Fibroblast of skin of scalp (primary cell): ENCODE measurements around the gene TMEM223. TPM values are rescaled to one million over a fixed set of nuclear protein-coding genes. Genes with fewer than 3 reads are reported as not detected.
"Not testable (repeated sequence)": the region's sequence is repeated elsewhere in the genome, so short reads cannot be mapped to it uniquely, and the experiment has no call there.

ENCODE experiments used
- DNase-seq: peaks from one replicate; pipeline ENCODE4 v3.0.0-alpha.2; 2013
- polyA plus RNA-seq, 2 experiments: library from polyadenylated mRNA; unstranded; fragments of 120-200 nt; gene quantifications; one replicate each; pipeline ENCODE4 v1.2.1, GENCODE V29; 2013; ENCODE audit not compliant: insufficient read length in 2 of 2

The TMEM223 gene, protein sequence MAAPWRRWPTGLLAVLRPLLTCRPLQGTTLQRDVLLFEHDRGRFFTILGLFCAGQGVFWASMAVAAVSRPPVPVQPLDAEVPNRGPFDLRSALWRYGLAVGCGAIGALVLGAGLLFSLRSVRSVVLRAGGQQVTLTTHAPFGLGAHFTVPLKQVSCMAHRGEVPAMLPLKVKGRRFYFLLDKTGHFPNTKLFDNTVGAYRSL
- 14.3 TPM for polyA plus RNA-seq (2013, experiment 1 of 2; ENCODE audit: insufficient read length)
- polyA plus RNA-seq (2013, experiment 2 of 2; ENCODE audit: insufficient read length) = 14.5 TPM

DNA sequence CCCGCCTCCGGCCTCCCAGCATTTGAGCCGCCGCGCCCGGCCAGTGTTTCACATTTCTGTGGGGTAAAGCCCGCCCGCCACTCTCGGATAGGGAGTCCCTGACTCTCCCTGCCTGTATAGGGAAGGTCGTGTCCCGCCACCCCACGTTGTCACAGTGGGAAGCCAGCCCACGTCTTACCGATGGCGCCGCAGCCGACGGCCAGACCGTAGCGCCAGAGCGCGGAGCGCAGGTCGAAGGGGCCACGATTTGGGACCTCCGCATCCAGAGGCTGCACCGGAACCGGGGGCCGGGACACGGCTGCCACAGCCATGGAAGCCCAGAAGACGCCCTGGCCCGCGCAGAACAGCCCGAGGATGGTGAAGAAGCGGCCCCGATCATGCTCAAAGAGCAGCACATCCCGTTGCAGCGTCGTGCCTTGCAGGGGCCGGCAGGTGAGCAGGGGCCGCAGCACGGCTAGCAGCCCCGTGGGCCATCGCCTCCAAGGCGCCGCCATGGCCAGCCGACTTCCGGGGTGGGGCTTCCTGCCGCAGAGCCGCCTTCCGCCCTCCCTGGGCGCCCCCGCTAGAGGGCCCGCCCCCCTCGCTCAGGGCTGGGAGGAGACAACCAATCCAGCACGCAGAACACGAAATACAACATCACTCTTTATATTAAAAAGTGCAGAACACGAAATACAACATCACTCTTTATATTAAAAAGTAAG lies at the start of gene TMEM223:
TSS of gene TMEM223 (minus strand) at position 506 of the 701 bp plus-strand sequence. CDS start at position 494, 12 bp downstream.
- peak; percentile 82 for DNase-seq

DNA sequence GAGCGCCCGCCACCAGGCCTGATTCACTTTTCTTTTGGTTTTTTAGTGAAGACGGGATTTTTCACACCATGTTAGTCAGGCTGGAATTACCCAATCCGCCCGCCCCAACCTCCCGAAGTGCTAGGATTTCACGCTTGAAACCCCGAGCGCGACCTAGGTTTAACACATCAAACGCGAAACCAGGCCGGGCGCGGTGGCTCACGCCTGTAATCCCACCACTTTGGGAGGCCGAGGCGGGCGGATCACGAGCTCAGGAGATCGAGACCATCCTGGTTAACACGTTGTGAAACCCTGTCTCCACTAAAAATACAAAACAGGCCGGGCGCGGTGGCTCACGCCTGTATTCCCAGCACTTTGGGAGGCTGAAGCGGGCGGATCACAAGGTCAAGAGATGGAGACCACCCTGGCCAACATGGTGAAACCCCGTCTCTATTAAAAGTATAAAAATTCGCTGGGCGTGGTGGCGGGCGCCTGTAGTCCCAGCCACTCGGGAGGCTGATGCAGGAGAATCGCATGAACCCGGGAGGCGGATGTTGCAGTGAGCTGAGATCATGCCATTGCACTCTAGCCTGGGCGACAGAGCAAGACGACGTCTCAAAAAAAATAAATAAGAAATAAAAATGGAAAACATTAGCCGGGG lies 49.0 kb upstream of the TMEM223 start:
- DNase-seq = peak; percentile 86

DNA sequence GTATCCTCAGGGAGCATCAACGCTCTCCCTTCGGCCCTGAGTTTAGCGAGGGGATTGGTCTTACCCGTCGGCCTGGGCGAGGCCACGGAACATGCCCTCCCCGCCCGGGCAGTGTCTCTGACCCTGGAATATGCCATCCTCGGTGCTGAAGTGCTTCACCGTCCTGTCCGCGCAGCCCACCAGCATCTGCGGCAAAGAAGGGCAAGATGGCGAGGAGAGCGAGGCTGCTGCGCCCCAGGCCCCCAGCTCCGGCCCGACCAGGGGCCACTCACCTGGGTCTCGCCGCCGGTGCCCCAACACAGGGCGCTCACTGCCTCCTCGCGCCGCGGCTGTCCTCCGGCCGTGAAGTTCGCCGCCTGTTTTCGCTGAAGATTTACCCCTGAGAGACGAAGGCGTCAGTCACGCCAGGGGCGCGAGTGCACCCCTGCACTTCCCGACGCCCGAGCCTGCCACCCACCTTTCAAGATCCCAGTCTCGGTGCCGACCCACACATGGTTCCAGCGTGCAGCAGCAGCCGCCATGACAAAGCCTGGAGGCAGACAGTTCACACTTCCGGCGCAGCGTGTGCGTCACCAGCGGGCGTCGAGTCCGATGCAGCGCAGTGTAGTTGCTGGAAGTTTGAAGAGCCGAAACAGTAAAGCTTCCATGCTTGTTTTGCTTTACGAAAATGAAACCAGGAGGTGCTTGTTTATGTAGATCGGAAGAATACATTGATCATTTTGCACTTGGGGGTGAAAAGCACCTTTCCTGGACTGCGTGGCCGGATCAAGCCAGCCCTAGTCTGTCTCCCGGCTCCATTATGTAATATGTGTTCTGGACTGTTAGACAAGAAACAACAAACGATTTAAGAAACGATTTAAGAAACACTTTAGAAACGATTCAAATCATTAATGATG lies 47.5 kb upstream of the TMEM223 start, which contains the start of gene WDR74:
TSS of gene WDR74 (minus strand) at position 541 of the 896 bp plus-strand sequence. CDS start at position 521, 20 bp downstream.
- peak; percentile 92 for DNase-seq

DNA sequence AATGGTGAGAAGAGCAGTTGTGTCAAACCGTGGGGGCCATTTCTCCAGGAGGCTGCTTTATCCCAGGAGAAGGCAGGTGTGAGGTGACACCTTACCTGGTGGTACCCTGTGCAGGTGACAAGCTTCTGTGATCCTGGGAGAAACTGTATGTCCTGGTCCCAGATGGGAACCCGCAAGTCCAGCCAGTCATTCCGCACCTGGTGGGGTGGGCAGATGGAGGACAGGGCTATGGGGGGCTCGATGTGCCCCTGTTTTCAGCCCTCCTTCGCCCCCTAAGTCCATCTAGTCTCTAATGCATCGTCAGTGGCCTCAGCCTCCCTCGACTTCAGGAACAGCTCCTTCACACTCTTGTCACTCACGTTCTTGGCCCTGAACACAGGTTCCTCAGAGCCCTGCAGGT lies 43.5 kb upstream of the TMEM223 start:
- no peak for DNase-seq

DNA sequence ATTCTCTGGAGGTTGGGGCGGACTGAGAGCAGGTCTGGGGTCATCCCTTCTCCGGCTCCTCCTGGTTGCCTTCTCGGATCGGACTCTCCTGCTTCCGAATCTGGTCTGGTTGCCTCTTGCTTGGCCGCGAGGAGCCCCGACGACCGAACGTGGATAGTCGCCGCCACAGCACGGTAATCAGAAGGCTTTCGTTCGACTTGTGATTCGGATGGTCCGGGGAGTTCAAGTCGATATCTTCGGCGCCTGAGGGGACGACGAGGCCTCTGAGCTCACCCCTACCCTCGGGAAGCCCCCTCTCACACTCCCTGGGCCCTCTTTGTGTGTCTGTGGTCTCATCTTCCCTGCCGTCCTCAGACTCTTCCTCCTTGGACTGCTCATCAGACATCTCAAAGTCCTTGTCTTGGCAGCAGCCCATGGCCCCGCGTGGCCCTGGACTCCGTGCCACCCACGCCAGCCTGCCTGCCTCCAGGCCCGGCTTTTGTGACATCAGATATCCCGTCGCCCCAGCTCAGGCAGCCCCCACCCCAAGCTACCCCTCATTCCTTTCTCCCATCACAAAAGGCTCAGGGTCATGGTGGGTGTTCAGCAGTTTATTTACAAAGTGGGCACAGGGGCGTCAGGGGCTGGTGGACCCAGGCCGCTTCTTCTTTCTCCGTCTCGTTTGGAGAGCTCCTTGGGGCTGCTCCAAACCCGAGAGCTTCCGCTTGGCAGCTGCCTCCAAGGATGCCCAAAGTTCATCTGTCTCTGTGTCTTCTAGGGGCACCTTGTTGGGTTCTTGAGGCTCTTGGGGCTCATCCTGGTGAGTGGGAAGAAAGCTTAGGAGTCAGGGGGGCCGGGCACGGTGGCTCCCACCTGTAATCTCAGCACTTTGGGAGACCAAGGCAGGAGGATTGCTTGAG lies 40.8 kb upstream of the TMEM223 start, which contains the start of gene TEX54:
TSS of gene TEX54 (minus strand) at position 506 of the 899 bp plus-strand sequence.
- DNase-seq = no peak

DNA sequence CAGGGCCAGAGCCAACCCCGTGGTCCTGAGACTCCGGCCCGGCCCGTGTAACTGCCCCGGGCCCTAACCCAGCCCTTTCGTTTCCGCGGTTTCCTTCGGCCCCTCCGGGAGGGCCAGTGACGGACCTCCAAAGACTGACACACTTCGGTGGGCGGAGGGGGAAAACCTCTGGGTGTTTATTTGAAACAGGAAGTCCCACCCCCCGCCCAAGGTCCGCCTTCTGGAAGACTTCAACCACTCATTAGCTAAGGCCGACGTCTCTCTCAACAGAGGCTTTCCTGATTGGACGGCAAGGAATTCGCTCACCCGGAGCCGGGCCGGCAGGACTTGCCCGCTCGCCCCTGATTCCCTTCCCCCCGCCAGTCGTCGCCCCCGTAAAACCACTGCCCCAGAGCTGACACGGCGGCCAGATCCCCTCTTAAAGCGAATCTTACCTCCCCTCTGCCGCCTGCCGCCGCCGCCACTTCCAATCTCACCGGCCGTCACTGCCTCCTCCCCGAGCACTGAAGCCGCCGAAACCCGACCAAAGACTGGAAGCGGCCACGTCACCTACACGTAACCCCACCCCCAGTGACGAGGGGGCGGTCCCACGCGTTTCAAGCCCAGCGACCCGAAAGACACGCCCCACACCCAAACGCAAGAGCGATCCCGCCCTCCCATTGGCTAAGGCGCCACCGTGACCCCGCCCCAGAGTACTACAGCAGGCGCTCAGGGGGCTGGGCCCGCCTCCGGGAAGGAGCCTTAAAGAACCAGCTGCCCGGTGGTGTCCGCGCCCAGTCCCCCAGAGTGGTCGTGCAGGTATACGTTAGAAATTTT lies 39.9 kb upstream of the TMEM223 start, which contains the start of gene STX5:
TSS of gene STX5 (minus strand) at position 532 of the 816 bp plus-strand sequence. CDS start 808 bp downstream, outside the sequence.
- peak; percentile 99 for DNase-seq

DNA sequence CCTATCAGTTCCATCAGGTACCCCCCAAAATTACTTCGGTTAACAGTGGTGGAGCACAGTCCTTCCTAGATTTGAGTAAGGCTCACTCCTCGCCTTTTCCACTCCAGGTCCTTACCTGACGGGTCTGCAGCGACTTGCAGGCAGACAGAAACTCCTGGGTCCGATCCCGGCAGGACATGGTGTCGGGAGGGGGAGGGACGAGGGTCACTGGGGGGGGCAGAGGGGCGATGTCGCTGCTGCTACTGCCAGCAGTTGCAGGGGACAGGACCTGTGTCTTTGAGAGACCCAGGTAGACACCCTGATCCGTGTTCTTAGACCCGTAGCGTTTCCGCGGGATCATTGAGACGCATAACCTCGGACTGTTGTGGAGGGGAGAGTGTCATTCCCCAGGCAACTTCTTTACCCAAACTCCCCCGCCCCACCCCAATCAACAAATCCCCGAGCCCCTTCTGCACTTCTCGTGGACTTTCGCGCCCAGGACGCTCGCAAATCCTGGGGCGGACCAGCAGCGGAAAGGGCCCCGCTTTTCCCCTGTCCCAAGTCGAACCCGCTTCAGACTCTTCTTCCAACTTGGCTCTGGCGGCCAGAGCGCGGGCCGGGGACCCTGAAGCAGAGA lies 39.2 kb upstream of the TMEM223 start:
- no peak for DNase-seq

DNA sequence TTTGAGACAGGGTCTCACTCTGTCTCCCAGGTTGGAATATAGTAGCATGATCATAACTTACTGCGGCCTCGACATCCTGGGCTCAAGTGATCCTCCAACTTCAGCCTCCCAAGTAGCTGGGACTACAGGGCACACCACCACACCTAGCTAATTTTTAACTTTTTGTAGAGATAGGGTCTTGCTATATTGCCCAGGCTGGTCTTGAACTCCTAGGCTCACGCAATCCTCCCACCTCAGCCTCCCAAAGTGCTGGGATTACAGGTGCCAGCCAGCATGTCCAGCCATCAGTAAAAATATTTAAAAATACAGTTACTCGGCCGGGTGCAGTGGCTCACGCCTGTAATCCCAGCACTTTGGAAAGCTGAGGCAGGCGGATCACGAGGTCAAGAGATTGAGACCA lies 36.3 kb upstream of the TMEM223 start:
- not testable (repeated sequence) for DNase-seq

DNA sequence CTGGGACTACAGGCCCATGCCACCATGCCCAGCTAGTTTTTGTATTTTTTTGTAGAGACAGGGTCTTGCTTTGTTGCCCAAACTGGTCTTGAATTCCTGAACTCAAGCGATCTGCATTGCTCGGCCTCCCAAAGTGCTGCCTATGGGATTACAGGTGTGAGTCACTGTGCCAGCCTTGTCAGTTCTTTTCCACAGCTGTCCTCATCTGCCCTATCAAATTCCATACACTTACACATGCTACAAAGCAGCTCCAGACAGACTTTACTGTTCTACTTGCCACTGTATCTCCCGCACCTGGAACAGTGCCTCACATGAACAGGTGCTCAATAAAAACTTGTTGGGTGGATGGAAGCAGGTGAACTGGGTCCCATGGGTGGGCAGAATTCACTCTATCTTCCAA lies 31.9 kb upstream of the TMEM223 start:
- DNase-seq = no peak

DNA sequence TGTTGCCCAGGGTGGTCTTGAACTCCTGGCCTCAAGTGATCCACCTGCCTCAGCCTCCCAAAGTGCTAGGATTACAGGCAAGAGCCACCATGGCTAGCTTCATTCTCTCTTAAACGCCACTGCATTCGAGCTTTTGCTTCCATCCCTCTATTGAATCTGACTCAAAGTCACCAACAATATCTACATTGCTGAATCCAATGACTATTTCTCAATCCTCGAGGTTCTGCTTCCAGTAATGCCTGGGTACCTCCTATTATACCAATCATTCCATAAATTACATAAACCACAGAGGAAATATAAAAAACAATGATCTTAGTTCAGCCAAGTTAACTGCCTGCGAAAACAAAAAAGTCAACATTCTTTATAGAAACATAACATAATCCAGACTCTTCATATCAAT lies 25.3 kb upstream of the TMEM223 start:
- DNase-seq = no peak

DNA sequence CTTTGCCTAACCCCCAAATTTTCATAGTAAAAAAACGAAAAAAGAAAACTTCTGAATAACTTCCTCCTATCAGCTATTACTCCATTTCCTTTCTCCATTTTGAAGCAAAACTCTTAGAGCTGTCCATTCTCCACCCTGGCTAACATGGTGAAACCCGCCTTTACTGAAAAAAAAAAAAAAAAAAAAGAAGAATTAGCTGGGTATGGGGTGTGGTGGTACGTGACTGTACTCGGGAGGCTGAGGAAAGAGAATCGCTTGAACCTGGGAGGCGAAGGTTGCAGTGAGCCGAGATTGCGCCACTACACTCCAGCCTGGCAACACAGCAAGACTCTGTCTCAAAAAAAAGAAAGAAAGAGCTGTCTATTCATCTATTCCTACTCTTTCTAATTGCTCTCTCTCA lies 24.8 kb upstream of the TMEM223 start:
- no peak for DNase-seq

DNA sequence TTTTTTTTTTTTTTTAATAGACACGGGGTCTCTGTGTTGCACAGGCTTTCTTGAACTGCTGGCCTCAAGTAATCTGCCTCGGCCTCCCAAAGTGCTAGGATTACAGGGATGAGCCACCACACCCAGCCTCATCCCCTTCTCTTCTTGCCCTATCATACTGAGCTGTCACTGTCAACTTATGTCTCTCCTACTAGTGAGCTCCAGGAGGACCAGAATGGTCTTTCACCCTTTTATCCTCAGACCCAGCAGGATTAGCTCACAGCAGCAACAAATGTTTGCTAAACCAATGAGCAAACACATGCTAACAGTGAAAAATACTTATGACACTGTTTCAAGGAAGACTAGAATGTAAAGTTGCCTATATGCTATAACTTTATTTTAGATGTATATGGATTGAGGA lies 19.9 kb upstream of the TMEM223 start:
- no peak for DNase-seq

DNA sequence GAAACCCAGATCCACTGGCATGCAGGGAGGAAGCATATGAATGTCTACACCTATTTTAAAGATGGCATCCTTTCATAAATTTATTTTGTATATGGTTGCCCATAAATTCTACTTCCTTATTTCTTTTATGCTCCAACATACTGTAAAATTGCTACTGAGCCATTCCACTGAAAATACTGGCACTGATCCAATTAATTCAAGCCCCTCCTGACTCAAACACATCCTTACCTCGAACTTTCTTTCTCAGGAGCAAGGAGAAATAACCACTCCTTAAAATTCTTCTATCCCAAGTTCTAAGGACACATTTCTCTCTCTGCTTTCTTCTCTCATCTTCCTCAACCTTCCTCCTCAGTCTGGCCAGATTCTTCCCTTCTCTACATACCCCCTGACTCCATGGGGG lies 18.9 kb upstream of the TMEM223 start:
- no peak for DNase-seq

DNA sequence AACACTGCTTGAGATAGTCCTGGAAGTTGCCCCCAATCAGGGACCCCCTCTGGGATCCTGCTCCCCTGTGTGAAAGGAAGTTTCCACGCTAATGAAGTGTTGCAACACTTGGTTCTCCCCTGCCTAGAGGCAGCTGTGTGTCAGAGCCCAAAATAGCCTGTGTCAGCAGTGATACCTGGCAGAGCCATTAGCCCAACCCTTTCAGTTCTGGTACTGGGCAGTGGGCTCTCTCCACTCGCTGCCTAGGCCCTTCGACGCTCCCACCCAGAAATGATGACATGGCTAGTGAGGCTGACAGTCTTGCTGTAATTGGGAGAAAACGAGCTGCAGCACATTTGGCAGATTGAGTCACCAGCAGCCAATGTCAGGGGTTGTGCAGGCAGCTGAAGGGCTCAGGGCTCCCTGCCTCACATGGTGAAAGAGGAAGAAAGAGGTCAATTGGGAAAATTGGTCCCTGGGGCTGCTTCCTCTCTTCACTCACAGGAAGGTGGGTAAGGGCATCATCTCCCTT lies 14.9 kb upstream of the TMEM223 start:
- no peak for DNase-seq

DNA sequence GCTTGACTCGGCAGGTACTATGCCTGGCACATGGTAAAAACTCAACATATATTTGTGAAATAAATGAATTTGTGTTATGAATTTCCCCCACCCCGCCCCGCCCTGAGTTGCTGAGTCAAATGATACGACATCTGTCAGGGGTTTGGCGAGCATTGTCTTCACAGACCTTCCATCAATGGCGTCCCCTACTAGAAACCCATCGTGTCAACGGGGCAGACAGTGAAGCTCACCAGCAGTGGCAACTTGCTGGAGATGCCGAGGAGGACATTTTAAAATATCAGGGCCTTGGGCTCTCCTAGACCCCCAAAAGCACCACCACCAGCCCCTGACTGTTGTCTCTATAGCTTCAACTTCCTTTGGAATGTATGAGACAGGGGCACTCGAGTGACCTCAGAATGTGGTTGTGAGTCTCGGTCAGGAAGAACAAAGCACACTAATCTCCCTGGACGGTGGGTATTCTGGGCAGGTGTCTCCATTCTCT lies 14.2 kb upstream of the TMEM223 start:
- DNase-seq = no peak

DNA sequence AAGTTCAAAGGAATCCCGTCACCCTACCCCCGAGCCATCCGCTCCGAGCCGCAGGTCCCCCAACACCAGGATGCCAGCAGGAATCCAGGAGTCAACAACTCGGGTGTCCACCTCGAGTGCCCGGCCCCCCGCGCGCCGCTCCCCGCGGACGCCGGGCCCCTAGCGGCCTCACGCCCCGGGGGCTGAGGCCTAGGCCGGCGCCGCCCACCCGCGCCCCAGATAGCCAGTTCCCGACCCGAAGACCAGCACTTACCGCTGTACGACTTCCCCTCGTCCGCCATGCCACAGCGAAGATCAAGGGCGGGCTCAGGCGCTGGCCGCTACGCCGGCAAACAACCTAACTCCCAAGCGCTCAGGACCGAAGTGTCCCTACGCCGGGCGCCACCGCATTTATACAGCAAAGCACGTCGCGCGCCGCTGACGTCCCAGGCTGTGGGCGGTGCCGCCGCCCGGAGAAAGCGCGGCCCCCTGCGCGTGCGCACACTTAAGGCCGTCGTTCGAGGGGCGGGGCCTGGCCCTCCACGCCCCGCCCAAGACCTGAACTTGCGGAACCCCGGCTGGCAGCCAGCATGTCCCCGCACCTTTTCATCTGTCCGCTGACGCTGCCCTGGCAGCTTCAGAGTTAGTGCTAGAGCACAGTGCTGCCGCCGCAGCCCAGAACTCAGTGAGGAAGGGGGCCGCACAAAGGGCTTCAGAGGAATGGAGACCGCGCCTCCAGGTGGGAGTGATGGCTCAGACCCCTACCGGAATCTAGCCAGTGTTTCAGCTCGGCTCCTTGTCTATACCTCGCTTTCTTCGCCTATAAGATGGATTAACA lies 13.5 kb upstream of the TMEM223 start, which contains the start of gene NXF1:
TSS of gene NXF1 (minus strand) at position 365 of the 817 bp plus-strand sequence. CDS start at position 281, 84 bp downstream.
- peak; percentile 93 for DNase-seq

DNA sequence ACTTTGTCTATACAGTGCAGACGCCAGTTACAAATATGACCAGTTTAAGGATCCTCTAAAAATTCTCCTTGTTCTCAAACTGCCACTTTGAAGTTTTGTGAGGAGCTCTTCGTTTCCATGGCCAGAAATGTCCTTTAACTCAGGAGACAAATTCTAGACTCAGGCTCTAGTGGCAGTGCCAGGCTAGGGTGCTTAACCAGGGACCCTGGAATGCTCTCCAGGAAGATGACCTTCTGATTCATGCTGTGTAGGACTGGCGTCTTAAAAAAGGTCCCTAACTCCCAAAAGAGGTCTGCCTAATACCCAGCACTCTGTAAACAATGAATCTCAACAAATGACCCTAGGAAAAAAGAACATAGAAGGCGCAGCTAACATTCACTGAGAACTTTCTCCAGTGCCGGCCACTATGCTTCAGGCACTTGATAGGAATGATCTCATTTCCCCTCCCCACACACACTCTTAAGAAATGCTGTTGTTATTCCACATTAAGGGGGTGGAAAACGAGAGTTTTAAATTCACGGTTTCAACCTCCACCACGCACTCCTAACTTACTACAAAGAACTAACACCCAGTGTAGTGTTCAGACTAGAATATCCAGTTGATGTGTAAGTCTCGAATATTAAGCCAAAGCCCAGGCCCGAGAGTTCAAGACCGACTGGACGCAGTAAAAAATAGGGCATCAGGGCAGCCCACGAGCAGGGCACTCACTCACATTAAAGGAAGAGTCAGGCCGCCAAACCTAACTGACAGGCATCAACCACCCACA lies 12.7 kb upstream of the TMEM223 start:
- peak; percentile 29 for DNase-seq
